ENCODE results near the gene NPHP4.

The NPHP4 gene

GRCh38 chr1:5891736-5892135 is 100.5 kb downstream of the NPHP4 start:
- DNase-seq (ENCODE audit: low spot score): no peak

GRCh38 chr1:5891137-5891536 is 101.1 kb downstream of the NPHP4 start:
- DNase-seq (ENCODE audit: low spot score): no peak

GRCh38 chr1:5890346-5891106 is 101.7 kb downstream of the NPHP4 start:
- no peak for DNase-seq (ENCODE audit: low spot score)

GRCh38 chr1:5889901-5890300 is 102.3 kb downstream of the NPHP4 start:
- DNase-seq (ENCODE audit: low spot score): no peak

- DNase-seq (ENCODE audit: low spot score): no peak
Observed at GRCh38 chr1:5889462-5889861, 102.8 kb downstream of the NPHP4 start.

GRCh38 chr1:5888606-5889211 is 103.5 kb downstream of the NPHP4 start:
- DNase-seq (ENCODE audit: low spot score): no peak

- no peak for DNase-seq (ENCODE audit: low spot score)
Observed at GRCh38 chr1:5887971-5888361, 104.3 kb downstream of the NPHP4 start.

- no peak for DNase-seq (ENCODE audit: low spot score)
Observed at GRCh38 chr1:5887349-5887970, 104.8 kb downstream of the NPHP4 start.

- no peak for DNase-seq (ENCODE audit: low spot score)
Observed at GRCh38 chr1:5886541-5887348, 105.5 kb downstream of the NPHP4 start.

GRCh38 chr1:5886140-5886483 is 106.1 kb downstream of the NPHP4 start:
- no peak for DNase-seq (ENCODE audit: low spot score)

- no peak for DNase-seq (ENCODE audit: low spot score)
Observed at GRCh38 chr1:5885471-5886139, 106.6 kb downstream of the NPHP4 start.

- DNase-seq (ENCODE audit: low spot score): no peak
Observed at GRCh38 chr1:5884110-5884509, 108.1 kb downstream of the NPHP4 start.

GRCh38 chr1:5883129-5884048 is 108.8 kb downstream of the NPHP4 start:
- no peak for DNase-seq (ENCODE audit: low spot score)

- no peak for DNase-seq (ENCODE audit: low spot score)
Observed at GRCh38 chr1:5882367-5883128, 109.7 kb downstream of the NPHP4 start.

- DNase-seq (ENCODE audit: low spot score): no peak
Observed at GRCh38 chr1:5881526-5882222, 110.6 kb downstream of the NPHP4 start.

- no peak for DNase-seq (ENCODE audit: low spot score)
Observed at GRCh38 chr1:5880630-5881405, 111.4 kb downstream of the NPHP4 start.

- DNase-seq (ENCODE audit: low spot score): no peak
Observed at GRCh38 chr1:5879421-5879820, 112.8 kb downstream of the NPHP4 start.

- no peak for DNase-seq (ENCODE audit: low spot score)
Observed at GRCh38 chr1:5878971-5879370, 113.3 kb downstream of the NPHP4 start.
